Stimulated activated CD4-positive, alpha-beta T cell treated with anti-CD3 and anti-CD28 coated beads, Interleukin-12 subunit alpha, Interleukin-12 subunit beta, amount 100 ng/mL, for 4 hours (primary cell): Measurements from ENCODE around the gene WDR88.
"Not testable (repeated sequence)": the region's sequence is repeated elsewhere in the genome, so short reads cannot be mapped to it uniquely, and the experiment has no call there.

Source experiments
- DNase-seq: peaks from one replicate; pipeline ENCODE4 v3.0.0-alpha.2; 2020

Gene WDR88

DNA sequence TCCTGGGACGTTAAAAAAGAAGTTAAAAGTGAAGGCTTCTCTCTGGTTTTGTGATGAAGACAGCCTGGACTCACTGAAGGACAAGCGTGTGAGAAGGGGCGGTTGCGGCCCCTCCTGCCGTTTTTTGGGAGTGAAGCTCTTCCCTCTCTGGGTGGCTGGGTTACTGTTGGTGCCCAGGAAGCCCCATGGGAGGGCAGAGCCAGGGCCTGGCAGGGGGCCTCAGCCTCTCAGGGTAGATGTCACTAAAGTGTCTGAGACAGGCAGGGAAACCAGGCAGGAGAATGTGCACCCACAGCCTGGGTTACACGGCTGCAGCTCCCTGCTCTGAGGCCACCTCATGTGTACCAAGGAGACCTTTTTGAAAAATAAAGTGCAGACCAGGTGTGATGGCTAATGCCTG, 1.5 kb upstream of the WDR88 start:
- DNase-seq, result no peak

DNA sequence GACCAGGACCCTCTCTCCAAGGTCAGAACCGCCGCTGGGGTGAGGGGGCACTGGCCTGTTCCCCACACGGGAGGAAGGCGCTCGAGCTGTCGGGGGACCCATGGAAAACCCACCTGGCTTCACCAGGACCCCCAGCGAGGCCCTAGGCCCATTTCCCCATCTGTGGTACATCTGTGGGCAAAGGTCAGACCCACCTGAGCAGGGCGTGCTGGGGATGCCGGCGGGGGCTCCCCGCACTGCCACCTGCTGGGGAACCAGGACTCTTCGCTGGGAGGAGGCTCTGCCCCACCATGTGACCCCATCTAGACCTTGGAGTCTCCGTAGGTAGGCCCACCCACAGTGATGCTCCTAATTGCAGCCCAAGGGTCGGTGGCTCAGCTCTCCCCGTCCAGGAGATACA, 511 bp downstream of the WDR88 start:
- no peak for DNase-seq

- DNase-seq, result no peak
These were observed 1.6 kb downstream of the WDR88 start for GRCh38 chr19:33133438-33134031.

DNA sequence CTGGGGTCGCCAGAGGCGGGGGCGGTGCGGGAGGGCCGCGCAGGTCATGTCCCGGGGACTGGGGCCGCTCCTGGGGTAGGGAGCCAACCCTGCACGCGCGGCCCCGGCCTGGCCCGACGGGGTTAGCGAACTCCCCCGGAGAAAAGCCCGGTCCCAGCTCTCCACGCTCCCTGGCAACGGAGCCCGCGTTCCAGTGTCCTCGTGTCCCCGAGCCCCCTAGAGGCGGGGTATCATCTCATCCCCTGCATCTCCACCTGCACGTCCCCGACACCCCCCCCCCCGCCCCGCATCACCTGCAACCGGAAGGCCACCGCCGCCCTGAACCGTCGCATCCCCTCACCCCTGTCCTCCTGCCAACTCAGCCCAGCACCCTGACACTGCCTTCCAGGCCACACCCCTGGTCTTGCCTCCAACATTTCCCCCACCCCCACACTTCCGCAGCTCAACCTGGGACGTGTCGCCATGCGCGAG, 2.7 kb downstream of the WDR88 start:
- DNase-seq, result peak; percentile 52

DNA sequence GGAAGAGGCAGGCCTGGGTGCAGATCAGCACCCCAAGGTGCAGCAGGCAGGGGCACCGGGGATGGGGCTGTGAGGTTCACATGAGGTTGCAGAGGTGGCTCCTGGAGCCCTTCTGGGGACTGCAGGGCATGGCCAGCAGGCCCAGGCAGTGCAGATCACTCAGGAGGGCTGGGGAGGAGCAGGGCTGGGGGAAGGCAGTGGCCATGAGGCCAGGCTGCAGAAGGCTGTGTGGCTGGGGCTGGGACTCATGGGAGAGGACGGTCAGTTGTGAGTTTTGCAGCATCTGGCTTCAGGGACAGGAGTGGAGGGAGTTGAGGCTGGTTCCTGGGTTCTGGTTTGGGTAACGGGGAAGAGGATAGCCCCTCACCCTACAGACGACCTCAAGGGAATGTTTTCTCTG, 7.3 kb downstream of the WDR88 start:
- DNase-seq, result no peak

GRCh38 chr19:33143897-33144405, 12.0 kb downstream of the WDR88 start:
- DNase-seq, result peak; percentile 52

- DNase-seq, result no peak
These were observed 14.3 kb downstream of the WDR88 start for GRCh38 chr19:33146209-33146608.

- DNase-seq, result no peak
These were observed 15.6 kb downstream of the WDR88 start for GRCh38 chr19:33147538-33147937.

DNA sequence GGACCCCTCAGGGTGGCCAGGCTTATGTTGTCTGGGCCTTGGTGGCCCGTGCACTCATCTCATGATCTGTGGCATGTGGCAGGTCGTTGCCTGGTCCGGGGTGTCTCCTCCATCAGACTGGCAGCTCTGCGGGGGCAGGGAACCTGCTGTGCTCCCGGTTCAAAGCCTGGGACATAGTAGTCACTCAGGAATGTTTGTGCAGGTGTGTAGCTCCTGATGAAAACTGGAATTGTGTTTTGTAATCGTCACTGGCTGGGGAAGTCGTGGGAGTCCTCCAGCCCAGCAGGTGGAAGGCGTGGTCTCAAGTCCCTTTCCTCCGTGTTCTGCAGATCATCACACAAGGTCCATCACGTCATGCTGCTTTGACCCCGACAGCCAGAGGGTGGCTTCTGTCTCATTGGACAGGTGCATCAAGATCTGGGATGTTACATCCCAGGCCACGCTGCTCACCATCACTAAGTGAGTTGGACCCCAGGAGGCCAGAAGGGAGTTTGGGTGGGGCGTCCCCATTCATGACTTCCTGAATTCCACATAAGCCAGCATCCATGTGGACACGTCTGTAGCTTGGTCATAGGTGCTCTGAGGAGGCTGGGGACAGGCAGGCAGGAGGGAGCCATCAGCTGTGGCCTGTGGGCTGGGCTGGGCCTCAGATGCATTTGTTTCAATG, 19.1 kb downstream of the WDR88 start:
- no peak for DNase-seq

GRCh38 chr19:33152176-33152575, 20.3 kb downstream of the WDR88 start:
- DNase-seq, result no peak

- not testable (repeated sequence) for DNase-seq
These were observed 20.7 kb downstream of the WDR88 start for GRCh38 chr19:33152625-33153024.

DNA sequence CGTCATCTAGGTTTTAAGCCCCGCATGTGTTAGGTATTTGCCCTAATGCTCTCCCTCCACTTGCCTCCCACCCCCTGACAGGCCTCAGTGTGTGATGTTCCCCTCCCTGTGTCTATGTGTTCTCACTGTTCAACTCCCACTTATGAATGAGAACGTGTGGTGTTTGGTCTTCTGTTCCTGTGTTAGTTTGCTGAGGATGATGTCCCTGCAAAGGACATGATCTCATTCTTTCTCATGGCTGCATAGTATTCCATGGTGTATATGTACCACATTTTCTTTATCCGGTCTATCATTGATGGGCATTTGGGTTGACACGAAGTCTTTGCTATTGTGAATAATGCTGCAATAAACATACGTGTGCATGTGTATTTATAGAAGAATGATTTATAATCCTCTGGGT, 22.4 kb downstream of the WDR88 start:
- DNase-seq, result not testable (repeated sequence)

GRCh38 chr19:33156334-33156733, 24.4 kb downstream of the WDR88 start:
- no peak for DNase-seq

DNA sequence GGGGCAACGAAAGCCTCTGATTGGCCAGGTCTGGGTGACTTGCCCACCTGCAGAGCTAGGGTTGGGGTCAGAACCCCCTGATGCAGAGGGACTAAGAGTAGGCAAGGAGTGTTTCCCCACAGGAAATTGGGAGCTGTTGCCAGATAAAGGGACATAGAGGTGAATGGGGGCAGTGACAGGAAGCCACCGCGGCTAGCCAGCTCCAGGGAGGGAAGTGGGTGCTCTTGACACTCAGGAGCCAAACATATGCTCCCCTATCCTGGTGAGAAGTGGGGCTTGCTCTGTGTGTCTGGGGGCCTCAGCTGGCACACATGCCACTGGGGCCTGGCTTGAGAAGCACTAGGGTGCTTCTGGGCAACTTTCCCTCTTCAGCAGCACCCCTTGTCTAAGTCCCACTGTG, 26.0 kb downstream of the WDR88 start:
- DNase-seq, result no peak

DNA sequence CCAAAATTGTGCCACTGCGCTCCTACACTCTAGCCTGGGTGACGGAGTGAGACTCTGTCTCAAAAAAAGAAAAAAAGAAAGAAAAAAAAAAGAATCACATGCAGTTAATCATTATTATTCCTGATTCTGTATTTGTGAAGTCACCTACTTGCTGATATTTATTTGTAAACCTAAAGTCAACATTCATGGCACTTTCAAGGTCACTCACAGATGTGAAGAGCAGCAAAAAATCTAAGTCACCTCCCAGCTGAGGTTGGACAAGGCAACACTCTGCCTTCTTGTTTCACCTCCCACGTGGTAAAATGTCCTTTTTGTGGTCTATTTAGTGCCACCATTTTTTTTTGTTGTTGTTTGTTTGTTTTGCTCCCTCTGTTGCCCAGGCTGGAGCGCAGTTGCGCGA, 26.5 kb downstream of the WDR88 start:
- DNase-seq, result no peak

- no peak for DNase-seq
These were observed 27.2 kb downstream of the WDR88 start for GRCh38 chr19:33159149-33159548.

GRCh38 chr19:33159893-33160292, 28.0 kb downstream of the WDR88 start:
- DNase-seq, result no peak

DNA sequence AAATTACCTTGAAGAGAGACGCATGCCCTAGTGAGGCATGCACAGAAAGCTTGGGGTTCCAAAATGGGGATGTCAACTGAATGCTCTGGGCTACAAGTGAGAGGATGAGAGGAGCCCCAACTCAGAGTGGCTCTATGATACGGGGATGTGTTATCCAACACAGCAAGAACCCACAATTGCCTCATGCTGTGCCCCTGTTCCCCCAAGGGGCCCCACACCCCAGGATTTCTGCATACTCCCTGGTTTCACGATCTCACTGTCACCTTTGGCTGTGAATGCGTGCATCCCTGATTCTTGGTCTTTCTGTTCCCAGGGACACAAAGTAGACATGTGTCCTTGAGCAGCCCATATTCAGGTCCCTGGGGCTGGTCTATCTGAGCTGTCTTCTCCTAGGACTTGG, 29.3 kb downstream of the WDR88 start:
- DNase-seq, result no peak

DNA sequence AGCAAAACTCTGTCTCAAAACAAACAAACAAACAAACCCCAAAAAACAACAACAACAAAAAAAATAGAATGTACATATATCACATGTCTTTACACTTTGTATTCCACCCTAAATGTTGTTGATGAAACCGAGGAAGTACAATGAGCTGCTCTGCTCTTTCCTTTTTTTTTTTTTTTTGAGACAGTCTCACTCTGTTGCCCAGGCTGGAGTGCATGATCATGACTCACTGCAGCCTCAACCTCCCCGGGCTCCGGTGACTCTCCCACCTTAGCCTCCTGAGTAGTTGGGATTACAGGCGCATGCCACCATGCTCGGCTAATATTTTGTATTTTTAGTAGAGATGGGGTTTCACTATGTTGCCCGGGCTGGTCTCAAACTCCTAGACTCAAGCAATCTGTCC, 31.6 kb downstream of the WDR88 start:
- DNase-seq, result no peak

DNA sequence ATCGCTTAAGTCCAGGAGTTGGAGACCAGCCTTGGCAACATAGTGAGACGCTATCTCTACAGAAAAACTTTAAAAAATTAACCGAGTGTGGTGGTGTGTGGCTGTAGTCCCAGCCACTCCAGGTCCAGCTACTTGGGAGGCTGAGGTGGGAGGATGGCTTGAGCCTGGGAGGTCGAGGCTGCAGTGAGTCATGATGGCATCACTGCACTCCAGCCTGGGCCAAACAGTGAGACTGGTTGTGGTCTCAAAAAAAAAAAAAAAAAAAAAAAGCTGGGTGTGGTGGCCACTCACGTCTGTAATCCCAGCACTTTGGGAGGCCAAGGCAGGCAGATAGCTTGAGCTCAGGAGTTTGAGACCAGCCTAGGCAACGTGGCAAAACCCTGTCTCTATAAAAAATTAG, 34.1 kb downstream of the WDR88 start:
- not testable (repeated sequence) for DNase-seq

DNA sequence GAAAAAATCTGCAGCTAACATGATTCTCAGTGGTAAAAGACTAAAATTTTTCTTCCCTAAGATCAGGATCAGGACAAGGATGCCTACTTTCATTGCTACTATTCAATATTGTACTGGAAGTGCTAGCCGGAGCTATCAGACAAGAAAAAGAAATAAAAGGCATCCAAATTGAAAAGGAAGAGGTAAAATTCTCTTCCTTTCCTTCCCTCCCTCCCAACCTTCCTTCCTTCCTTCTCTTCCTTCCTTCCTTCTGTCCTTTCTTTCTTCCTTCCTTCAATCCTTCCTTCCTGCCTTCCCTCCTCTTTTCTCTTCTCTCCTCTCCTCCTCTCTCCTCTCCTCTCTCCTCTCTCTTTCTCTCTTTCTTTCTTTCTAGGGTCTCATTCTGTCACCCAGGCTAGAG, 35.5 kb downstream of the WDR88 start:
- no peak for DNase-seq

DNA sequence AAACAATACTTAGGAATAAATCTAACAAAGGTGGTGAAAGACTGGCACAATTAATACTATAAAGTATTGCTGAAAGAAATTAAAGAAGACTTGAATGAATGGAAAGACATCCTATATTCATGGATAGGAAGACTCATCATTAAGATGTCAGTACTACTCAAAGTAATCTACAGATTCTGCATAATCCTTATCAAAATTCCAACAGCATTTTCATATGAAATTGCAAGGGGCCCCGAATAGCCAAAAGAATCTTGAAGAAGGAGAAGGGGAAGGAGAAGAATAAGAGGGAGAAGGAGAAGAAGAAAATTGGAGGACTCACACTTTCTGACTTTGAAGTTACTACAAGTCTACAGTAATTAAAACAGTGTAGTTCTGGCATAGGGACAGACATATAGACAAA, 36.6 kb downstream of the WDR88 start:
- no peak for DNase-seq

DNA sequence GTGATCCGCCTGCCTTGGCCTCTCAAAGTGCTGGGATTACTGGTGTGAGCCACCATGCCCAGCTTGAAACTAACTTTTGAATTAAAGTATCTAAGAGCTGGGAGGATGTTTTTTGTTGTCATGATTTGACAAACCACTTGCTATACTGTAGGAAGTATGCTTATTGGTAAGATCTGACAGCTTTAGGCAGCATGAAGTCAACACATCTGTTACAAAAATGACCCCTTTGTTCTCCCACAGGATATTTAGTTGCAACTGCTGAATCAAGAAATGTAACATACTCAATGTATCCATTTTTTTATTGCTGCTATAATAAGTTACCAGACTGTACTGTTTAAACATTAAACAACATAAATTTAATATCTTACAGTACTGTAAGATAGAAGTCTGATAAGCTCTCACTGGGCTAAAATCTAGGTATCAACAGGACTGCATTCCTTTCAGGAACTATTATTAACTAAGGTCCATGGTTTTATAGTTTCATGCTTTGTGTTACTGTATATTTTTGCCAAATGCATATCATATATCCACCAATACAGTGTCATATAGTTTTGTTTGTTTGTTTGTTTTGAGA, 39.4 kb downstream of the WDR88 start:
- DNase-seq, result no peak

GRCh38 chr19:33171916-33172359, 40.0 kb downstream of the WDR88 start:
- DNase-seq, result no peak
